ENCODE measurements around the gene HIVEP3.

Gene HIVEP3

DNA sequence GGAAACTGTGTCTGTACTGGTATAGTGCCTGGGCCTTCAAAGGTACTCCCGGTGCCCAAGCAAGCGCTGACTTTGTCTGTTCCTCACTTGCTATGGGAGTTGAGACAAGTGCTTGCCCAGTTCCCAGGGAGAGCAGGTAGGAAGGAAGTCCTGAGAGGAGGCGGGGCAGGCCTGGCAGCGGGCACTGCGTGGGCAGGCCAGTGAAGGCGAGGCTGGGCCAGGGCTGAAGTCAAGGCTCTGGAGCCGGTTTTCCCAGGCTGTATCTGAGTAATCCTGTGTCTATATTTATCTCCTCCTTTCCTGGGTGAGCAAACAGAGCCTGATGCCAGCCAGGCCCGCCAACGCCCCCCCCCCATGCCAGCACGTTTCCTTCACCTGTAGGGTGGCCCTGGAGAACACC is 418.3 kb downstream of the HIVEP3 start:
- DNase-seq (ENCODE audit: low read depth in 3 of 3), result no peak

DNA sequence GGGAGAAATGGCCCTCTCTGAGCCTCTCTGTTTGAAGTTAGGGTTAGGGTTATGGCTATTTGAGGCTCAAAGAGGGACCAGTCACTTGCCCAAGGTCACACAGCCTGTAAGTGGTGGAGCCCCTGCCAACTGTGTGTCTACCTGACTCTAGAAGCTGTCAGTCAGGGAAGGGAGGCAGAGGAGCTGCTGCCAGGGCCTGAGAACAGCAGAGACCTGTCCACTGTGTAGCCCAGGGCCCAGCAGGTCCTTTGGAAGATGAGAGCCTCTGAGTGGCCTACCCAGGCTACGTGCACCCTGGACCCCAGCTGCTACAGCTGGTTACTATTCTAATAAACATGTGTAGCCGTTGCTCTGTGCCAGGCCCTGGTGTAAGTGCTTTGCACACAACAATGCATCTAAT is 419.1 kb downstream of the HIVEP3 start:
- DNase-seq (ENCODE audit: low read depth in 3 of 3), result no peak

DNA sequence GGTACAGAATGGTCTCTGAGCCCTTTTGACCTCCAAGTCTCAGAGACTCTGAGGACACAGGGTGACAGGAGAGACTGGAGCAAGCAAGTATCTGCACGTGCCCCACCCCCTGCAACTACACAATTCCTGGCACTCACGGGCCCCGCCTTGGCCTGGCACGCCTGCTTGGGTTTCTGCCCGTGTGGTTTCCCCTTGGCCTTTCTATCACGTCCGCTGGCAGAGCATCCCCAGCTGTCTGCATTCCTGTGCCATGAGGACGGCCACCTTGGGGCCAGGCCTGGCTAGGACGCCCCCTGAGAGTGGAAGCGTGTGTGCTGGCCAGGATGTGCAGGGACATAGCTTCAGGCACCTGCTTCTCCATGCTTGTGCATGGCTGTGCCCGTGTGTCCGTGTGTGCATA is 419.9 kb downstream of the HIVEP3 start:
- DNase-seq (ENCODE audit: low read depth in 3 of 3), result no peak

DNA sequence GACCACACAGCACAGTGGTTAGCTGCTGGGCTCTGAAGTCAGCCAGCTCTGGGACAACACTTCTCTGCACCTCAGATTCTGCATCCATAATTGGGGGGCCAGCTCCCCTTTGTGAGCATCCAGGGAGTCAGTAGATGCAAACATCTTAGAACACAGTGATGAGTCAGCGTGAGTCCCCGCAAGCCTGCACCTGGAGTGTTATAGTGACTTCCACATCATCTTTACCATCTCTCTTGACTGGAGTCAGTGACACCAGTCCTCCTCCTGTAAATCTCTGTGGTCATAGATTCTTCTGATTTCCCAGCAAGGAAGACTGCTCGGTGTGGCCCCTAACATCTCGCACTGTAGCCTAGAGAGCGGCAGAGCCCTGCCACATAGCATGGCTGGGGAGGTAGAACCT is 420.3 kb downstream of the HIVEP3 start:
- DNase-seq (ENCODE audit: low read depth in 3 of 3), result no peak

DNA sequence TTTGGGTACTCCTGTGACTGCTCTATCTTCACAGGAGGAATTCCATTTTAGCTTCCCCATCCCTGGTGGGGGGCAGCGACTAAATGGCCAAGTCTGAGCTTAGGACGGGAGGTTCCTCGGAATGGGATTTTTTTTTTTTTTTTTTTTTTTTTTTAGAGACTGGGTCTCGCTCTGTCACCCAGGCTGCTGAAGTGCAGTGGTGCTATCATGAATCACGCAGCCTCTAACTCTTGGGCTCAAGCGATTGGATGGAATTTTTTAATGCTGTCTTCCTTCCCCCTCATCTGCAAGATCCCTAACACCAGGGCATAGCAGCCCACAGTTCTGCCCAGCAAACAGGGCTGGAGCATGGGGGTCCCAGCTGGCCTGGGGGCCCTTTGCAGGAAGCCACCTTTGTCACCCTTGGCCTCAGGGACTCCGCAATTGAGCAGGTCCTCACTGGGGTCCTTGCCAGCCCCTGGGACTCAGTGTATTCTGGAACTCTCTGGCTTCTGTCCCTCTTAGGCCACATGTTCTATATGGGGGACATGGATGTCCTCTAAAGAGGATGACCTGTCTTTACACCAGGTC is 421.2 kb downstream of the HIVEP3 start:
- DNase-seq (ENCODE audit: low read depth in 3 of 3), result no peak

DNA sequence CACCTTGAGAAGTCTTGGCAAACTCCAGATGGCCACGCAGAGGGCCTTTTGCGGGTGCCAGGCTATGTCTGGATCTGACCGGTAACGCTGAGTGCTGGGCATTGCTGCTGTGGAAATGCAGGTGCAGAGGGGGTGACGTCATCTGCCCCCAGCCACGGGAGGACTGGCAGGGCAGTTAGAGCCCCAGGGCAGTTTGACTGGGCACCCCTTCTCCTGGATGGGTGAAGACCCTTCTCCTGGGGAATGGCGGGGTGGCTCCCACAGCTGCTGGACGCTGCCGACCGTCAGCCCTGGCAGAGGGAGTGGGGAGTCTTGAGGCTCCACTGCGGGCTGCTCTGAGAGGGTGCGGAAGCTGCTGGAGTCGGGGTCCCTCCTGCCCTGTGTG is 421.7 kb downstream of the HIVEP3 start:
- DNase-seq (ENCODE audit: low read depth in 3 of 3), result no peak

DNA sequence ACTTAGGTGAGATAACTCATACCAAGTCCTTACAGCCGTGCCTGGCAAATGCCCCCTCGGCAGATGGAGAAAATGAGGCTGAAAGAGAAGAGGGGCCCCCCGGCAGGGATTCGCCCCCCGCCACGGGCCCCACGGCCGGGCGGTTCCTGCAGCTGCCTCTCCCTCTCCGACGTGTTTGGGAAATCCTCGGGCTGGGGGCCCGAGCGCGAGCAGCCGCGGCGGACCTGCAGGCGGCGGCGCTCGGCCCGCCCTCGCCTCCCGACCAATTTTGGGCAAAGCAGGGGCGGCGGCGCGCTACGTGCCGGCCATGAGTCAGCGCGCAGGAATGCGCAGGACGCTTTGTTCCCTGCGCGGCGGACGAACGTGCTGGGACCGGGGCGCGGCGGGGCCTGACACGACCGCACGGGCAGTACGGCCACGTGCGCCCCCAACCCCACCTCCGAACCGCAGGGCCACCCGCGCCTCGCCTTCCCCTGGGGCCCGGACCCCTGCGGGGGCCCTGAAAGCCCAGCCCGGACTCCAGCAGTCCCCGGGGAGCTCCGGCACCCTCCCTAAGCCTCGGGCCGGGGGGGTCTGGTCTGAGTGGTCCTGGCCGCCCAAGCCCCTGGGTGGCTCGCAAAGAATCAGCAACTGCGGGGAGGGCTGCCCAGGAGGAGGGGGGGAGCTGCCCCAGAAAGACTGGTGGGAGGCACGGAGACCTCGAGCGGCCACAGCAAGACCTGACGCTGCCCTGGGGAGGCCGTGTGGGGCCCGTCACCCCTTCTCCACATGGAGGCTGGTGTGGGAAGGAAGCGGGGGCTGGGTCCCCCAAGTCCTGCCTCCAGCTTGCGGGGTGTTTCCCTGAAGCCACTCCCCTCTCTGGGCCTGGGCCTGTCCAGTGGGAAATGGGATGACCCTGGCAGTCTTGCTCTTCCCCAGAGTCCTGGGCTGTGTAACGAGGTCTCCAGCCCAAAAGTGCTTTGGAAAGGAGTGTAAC is 422.4 kb downstream of the HIVEP3 start:
- DNase-seq (ENCODE audit: low read depth in 3 of 3), result peak; percentile 31 to 60 (median 34)

DNA sequence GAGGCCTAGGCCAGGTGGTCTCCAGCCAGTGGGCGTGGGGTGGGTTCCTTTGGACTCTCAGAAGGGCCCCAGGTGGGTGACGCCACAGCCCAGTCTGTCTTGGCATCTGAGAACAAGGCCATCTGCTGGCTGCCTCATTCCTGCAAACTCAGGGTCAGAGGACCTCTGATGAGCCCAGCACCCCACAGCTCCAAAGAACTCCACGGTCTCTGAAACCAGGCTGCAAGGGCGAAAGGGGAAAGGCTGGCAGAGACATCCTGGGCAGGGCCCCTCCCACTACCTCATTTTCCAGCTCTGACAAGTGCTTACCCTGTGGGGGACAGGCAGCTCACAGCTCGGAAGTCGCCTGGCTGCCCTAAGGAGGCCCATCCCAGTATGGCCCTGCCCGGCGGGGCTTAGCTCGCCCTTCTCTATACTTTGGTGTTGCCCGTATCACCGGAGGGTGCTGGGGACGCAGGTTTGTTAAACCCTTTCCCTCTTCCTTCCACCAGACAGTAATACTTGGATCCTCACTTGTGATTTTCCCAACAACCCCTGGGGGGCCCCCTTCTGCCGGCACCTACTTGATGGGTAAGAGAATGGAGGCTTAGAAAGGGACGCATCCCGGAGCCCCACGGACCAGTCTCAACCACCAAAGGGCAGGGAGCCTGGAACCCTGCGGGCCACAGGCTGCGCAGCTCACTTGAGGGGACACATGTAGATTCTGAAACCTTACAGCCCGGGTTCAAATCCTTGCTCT is 423.3 kb downstream of the HIVEP3 start:
- peak in 1 of 3 donors; percentile 14 for DNase-seq (ENCODE audit: low read depth in 3 of 3)

DNA sequence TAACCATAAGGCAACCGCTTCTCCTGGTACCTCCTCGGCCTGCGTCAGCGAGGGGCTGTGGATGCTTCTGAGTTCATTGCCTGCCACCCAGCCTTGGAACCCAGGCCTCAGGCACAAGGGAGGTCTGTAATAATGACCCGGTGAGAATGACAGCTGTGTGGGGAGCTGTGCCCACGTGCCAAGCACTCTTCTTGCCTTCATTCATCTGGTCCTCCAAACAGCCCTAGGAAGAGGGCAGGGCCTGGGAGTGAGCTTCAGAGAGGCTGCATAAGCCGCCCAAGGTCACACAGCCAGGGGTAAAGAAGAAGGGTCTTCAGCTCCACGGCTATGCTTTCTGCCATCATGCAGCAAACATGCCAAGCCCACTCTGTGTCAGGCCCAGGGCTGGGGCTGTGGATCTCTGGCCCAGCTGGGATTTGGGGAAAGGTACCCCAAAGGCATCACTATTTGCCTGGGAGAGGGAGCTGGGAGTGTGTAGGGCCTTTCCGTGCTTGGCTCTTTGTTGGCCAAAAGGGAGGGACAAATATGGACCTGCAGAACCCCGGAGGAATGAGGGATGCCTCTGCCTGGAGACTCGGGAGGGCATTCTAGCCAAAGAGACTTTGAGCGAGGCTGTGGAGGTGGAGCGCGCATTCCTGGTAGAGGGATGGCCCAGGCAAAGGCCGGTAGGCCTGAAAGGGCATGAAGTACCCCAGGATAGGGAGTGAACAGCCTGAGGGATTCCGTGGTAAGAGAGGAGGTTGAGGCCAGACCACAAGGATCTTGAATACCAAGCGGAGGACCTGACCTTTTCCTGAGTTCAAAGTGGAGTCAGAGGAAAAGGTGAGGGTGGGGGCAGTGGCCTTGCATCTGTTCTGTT is 424.1 kb downstream of the HIVEP3 start:
- no peak for DNase-seq (ENCODE audit: low read depth in 3 of 3)

DNA sequence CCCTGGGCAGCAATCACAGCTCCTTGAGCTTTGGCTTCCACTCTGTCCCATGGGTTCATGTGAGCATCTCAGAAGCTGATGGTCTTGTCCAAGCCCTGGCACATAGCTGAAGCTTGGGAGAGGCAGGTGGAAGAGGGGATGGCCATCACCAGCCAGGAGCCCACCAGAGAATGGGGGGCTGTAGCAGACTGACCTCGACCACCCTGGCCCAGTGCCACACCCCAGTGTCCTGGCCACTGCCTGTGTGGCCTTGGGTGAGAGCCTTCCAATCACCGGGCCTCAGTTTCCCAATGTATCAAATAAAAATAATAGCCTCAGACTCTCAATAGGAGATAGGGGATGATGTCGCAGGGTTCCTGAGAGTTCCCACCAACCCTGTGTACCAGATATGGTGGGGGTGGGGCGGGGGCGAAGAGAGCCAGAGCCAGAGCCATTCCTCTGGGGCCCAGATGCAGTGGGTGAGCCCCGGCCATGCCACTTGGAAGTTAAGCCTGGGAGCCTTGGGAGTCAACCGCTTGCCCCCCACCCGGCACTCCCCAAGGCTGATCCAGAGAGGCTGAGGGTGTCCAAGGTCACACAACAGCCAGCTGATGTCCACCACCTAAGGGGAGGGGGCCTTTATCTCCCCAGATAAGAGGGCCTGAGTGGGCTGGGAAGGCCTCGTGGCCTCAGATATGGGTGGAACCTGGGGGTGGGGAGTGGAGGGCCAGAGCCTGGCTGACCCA is 424.9 kb downstream of the HIVEP3 start:
- no peak for DNase-seq (ENCODE audit: low read depth in 3 of 3)

DNA sequence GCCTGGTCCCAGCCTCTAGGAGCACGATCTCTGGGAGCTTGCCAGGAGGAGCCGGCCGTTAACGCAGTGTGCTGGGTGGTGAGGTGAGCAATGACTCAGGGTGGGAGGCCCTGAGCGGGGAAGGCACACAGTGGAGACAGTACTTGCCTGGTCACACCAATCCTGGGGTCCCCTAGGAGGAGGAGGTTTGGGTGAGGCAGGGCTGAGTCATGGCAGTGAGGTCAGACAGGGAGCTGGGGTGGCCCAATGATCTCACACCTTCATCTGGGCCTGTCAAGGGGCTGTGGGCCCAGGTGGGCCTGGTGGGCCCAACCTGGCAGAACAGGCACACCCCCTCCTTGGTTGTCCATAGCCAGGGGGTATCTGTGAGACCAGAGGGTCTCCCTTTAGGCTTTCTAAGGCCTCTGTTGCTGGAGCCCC is 425.6 kb downstream of the HIVEP3 start:
- peak in 1 of 3 donors; percentile 22 for DNase-seq (ENCODE audit: low read depth in 3 of 3)

DNA sequence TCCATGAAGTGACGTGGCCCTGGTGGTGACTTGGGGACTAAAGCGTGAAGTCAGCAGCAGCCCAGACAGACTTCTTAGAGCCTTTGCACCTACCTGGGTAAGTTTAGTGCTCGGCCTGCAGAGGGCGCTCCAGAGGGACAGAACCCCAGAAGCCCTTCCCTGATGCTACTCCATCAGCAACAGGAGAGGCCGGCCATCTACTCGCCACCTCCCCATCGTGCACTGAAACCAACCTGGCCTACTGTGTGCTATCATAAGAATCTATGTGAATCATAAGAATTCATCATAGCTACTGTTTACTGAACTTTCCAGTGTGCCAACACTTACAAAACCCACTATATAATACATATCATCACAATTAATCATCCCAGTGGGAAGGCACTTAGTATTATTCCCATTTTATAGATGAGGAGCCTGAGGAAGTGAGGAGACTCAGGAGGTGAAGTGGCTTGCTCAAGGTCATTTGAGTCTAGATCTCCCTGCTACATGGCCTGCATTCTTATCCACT is 426.3 kb downstream of the HIVEP3 start:
- DNase-seq (ENCODE audit: low read depth in 3 of 3), result peak; percentile 16 to 50 (median 39)

DNA sequence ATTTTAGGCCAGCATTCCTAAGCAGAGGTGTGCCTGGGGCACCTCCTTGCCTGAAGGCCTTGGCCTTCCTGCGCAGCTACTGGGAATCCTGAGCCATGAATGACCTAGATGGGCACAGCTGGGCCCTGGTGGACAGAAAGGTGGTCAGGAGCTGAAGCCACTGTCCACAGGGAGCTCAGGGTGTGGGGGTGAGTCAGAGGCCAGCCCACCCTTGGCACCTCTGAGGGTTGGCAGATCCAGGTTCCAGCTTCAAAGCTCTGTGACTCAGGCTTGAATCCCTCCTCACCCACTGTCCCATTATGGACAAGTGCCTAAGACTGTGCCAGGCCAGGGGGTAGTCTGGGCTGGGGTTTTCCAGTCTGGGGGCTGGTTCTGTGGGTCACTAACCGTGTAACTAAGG is 427.8 kb downstream of the HIVEP3 start:
- no peak for DNase-seq (ENCODE audit: low read depth in 3 of 3)

DNA sequence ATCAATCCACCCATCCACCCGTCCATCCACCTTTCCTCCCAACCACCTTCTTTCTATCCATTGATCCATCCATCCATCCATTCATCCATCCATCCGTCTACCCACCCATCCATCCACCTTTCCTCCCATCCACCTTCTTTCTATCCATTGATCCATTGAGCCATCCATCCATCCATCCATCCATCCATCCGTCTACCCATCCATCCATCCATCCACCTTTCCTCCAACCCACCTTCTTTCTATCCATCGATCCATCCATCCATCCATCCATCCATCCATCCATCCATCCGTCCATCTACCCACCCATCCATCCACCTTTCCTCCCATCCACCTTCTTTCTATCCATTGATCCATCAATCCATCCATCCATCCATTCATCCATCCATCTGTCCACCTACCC is 429.2 kb downstream of the HIVEP3 start:
- DNase-seq (ENCODE audit: low read depth in 3 of 3), result no peak

DNA sequence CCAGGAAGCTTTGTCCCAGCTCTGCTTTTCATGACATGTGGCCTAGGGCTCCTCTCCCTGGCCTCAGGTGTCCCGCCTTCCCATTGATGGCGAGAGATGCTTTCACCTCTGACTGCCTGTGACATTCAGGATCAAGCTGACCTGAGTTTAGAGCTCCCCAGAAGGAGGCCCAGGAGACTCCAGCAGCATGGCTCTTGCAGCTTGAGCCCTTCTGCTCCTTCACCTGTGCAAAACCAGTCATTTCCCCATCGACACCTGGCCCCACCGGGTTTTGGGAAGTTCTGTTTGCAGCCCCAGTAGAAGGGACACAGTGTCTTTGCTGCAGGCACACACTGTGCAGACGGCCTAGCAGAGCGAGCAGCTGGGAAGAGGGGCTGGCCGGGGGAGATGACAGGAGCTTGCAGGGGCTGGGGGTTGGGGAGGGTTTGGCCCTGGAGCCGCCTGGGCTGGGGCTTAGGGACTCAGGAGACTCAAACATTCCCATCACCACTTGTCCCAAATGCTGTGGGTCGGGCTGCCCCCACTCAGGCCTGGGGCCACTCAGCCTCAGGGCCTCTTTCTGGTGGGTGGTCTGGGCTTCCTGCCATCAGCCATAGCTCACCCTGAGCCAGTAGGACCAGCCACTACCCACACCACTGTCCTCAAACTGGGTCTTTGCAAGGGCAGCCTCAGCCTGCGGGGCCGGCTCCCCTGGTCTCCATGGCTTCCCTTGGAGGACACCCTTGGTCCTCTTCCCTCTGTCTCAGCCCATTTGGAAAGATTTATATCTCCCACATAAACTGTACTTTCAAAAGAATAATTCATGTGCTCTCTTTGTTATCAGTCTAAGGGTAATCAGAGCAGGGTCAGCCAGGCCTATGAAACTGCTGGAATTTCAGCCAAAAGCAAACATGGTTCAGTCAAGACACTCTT is 430.4 kb downstream of the HIVEP3 start:
- no peak for DNase-seq (ENCODE audit: low read depth in 3 of 3)

DNA sequence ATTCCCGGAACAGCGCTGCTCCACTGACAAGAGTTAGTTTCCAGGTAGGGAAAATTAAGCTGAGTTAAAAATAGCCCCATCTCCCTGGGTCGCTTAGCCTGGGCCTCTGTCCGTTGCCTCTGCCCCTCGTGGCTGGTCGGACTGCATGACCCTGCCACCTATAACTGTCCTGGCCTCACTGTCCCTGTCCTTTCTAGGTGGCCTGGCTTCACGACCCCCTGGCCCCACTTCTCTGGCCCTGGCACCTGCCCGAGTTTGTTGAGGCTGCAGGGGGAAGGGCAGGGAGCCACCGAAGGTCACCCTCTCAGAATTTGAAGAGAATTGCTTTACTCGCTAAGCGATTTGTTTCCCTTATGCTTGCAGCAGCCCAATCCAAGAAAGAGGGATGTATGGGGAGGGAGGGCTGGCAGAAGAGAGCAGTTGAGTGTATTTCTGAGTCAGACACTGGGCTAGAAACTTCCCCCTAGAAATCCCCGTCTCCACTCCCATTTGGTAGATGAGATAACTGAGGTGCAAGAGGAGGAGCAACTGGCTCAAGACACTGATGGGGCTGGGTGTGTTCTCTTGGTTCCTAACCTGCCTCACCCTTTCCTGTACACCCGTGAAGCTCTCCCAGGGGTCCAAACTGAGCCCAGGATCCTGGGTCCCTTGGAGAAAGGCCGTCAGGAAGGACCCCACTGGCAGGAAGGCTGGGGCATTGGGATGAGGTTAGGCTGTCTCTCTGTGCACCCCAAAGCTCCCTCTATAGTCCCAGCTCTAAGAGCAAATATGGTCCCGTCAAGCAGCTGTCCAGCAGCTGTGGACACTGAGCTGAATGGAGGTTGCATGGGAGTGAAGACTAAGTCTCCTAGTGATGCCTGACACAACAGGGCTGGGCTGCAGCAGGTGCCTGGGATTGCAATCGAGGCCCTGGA is 431.3 kb downstream of the HIVEP3 start:
- no peak for DNase-seq (ENCODE audit: low read depth in 3 of 3)

DNA sequence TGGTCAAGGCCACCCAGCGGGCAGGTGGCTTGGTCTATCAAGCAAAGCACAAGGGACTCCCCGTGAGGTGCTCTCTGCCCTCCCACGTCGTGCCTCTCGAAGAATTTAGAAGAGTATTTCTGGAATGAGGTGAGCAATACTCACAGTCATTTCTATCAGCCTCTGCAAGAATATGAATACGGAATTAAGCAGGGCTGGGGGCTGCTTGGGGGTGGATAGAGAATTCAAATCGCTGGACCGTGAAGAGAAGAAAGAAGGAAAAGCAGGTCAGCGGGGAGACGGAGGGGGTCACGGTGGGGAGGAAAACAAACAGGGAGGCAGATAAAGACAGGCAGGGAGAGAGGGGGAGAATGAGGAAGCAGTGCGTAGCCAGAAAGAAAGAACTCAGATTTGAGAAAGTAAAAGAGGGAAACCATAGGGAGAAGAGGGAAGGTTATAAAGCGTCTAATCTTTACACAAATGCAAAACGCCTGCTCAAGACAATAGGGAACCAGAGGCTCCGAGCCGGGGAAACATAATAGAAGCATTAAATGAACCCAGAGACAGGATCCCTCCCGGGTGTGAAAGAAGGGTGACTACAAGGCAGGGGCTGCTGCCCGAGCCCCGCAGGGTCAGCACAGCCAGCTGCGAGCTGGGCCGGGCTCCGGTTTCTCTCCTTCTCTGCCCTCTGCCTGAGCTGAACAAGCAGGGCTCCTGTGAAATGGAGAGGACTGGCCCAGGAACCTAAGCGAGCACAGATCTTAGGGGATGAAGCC is 432.2 kb downstream of the HIVEP3 start:
- DNase-seq (ENCODE audit: low read depth in 3 of 3), result no peak

DNA sequence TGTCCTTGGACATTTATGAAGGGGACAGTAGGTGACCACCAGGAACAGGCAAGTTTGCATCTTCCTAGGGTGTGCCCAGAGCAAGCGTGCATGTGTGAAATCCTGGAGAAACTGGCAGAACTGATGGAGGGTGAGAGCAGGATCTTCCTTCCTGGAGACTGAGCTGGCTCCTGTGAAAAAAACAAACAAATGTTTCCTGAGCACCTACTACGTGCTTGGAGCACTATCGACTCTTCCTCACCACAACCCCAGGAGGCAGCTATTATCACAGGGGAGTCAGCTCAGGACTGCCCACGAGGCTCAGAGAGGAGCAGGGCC is 432.7 kb downstream of the HIVEP3 start:
- no peak for DNase-seq (ENCODE audit: low read depth in 3 of 3)
